SK-N-SH treated with all-trans-retinoic acid at 6 μM for 48 hours (cell line): ENCODE data around the gene APBA2.
"Not testable (repeated sequence)": the region's sequence is repeated elsewhere in the genome, so short reads cannot be mapped to it uniquely, and the experiment has no call there.

Experiments
- SNAI2 ChIP-seq: fragments of 250-450 bp; sonication (Bioruptor Pico); IDR thresholded peaks from 2 replicates; pipeline ENCODE4 v1.5.0; 2020; ENCODE audit warnings: mild to moderate bottlenecking, moderate library complexity
- TCF4 ChIP-seq: fragments of 250-450 bp; sonication (Bioruptor Pico); IDR thresholded peaks from 2 replicates; pipeline ENCODE4 v1.8.0; 2021; ENCODE audit warnings: mild to moderate bottlenecking, moderate library complexity, borderline replicate concordance
- ZNF565 ChIP-seq: fragments of 450-650 bp; formaldehyde crosslinking; conservative IDR thresholded peaks from 2 replicates; pipeline ENCODE4 v1.5.0; 2020; ENCODE audit warnings: low read depth, mild to moderate bottlenecking, moderate library complexity
- ZNF70 ChIP-seq: fragments of 450-650 bp; formaldehyde crosslinking; IDR thresholded peaks from 2 replicates; pipeline ENCODE4 v1.5.0; 2020; ENCODE audit warnings: mild to moderate bottlenecking, moderate library complexity
- TF ChIP-seq, protein P1 (sequence below): fragments of 250-450 bp; sonication (Bioruptor Pico); IDR thresholded peaks from 2 replicates; pipeline ENCODE4 v1.5.0; 2020; ENCODE audit warnings: mild to moderate bottlenecking, moderate library complexity

DNA sequence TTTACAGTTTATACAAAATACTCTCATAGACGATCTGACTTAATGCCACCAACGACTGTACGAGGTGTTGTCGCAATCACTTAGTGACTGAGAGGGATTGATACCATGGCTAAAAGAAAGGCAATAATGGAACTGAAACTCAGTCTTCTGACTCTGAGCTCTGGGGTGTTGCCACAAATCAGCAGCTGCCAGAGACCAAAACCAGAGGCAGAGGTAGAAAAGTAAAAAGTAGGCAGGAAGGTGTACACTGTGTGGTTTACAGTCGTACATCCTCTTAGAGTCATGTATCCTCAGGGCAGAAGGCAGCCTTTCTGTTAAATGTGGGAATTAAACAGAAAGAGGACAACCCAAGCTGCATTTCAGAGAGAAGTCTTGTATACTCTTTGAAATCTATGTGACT, 38.5 kb upstream of the APBA2 start:
- not testable (repeated sequence) for TF ChIP-seq SNAI2; ZNF565; TCF4; ZNF70 (CRISPR knock-in tag)
- TF ChIP-seq, protein P1, sequence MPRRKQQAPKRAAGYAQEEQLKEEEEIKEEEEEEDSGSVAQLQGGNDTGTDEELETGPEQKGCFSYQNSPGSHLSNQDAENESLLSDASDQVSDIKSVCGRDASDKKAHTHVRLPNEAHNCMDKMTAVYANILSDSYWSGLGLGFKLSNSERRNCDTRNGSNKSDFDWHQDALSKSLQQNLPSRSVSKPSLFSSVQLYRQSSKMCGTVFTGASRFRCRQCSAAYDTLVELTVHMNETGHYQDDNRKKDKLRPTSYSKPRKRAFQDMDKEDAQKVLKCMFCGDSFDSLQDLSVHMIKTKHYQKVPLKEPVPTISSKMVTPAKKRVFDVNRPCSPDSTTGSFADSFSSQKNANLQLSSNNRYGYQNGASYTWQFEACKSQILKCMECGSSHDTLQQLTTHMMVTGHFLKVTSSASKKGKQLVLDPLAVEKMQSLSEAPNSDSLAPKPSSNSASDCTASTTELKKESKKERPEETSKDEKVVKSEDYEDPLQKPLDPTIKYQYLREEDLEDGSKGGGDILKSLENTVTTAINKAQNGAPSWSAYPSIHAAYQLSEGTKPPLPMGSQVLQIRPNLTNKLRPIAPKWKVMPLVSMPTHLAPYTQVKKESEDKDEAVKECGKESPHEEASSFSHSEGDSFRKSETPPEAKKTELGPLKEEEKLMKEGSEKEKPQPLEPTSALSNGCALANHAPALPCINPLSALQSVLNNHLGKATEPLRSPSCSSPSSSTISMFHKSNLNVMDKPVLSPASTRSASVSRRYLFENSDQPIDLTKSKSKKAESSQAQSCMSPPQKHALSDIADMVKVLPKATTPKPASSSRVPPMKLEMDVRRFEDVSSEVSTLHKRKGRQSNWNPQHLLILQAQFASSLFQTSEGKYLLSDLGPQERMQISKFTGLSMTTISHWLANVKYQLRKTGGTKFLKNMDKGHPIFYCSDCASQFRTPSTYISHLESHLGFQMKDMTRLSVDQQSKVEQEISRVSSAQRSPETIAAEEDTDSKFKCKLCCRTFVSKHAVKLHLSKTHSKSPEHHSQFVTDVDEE (CRISPR knock-in tag) = not testable (repeated sequence)
